Colonic mucosa (tissue), 4 donors: ENCODE results near the gene DOCK2. TPM values are rescaled to one million over a fixed set of nuclear protein-coding genes. Genes with fewer than 3 reads are reported as not detected.

Source experiments
- DNase-seq: peaks from one replicate; pipeline ENCODE4 v3.0.0-alpha.2; 2020
- H3K27ac ChIP-seq: fragments of 200-600 bp; one replicate; pipeline ENCODE4 v1.8.0; 2021
- H3K27me3 ChIP-seq: fragments of 200-600 bp; one replicate; pipeline ENCODE4 v1.8.0; 2021
- H3K36me3 ChIP-seq: fragments of 200-600 bp; one replicate; pipeline ENCODE4 v1.8.0; 2021
- H3K4me1 ChIP-seq: fragments of 200-600 bp; one replicate; pipeline ENCODE4 v1.8.0; 2021; ENCODE audit warnings: mild to moderate bottlenecking
- H3K4me3 ChIP-seq: fragments of 200-600 bp; one replicate; pipeline ENCODE4 v1.8.0; 2021
- H3K9ac ChIP-seq, 2 donors: one replicate each; pipeline ENCODE4 v1.7.0; 2013; ENCODE audit warnings: control low read depth in 2 of 2, low read depth in 2 of 2, low read length in 2 of 2
- H3K9me3 ChIP-seq: fragments of 200-600 bp; one replicate; pipeline ENCODE4 v1.8.0; 2021
- CTCF ChIP-seq: fragments of 200-600 bp; IDR thresholded peaks from one replicate; pipeline ENCODE4 v1.8.0; 2022; ENCODE audit warnings: antibody characterized with exemption, mild to moderate bottlenecking
- intact Hi-C: fragments of 100-400 bp; cut with DNase I; formaldehyde crosslinking; loops from one replicate; pipeline ENCODE4 v1.14.1; 2022
- total RNA-seq, 2 donors: library from RNA; stranded (reverse); fragmentation: NEBNext Ultra II Directional in 1 of 2; extraction: Animal tissue kit (Norgen Biotek cat#: 25700) in 1 of 2; gene quantifications; one replicate each; pipeline ENCODE4 v1.2.1, GENCODE V29; 2021
- donor health status: healthy.
- donor health status: DM: no; HTN: no; CAD: no.
- donor health status: DM: no; HTN: no; CAD: no.

The DOCK2 gene
- total RNA-seq, 2 donors from 2014 or later = 4.8 to 6.0 TPM

GRCh38 chr5:169811680-169812079, 174.6 kb downstream of the DOCK2 start:
- no peak overlapping the region for H3K9ac ChIP-seq

GRCh38 chr5:169812786-169813185, 175.7 kb downstream of the DOCK2 start:
- H3K27me3 ChIP-seq = no peaks in the 10 kb centered on the region
- no peak for DNase-seq
- no peaks in the 10 kb centered on the region for H3K9me3 ChIP-seq
- no peak for TF ChIP-seq CTCF
- intact Hi-C loops = no loop called here
- no peak overlapping the region for H3K27ac ChIP-seq
- H3K9ac ChIP-seq = no peak overlapping the region
- no peaks in the 10 kb centered on the region for H3K4me1 ChIP-seq
- no peak overlapping the region for H3K4me3 ChIP-seq
- no peaks in the 10 kb centered on the region for H3K36me3 ChIP-seq

More at GRCh38 chr5:169811680-169812079, 174.6 kb downstream of the DOCK2 start:
- Histone ChIP-seq H3K27ac (no peak overlapping the region), H3K27me3 (no peaks in the 10 kb centered on the region), H3K4me1 (no peaks in the 10 kb centered on the region), H3K9me3 (no peaks in the 10 kb centered on the region), H3K4me3 (no peak overlapping the region), H3K36me3 (no peaks in the 10 kb centered on the region)
- no peak for DNase-seq
- no peak for TF ChIP-seq CTCF
- intact Hi-C loops = no loop called here

DNA sequence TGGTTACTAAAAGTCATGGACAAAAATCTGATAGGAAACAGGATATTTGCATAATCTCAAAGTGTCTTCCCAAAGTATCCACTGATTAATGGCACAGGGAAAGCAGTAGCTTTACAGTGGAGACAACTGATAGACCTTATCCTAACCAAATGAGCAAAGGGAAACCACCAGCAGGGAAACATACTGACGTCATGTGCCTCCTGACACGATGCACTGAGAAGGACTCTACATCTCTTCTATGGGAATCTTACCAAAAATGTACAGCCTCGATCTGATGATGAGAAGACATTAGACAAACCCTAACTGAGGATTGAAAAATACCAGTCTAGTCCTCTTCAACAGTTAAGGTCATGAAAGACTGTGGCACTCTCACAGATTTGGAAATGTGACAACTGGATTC, 177.0 kb downstream of the DOCK2 start:
- no peak for DNase-seq
- no peaks in the 10 kb centered on the region for H3K27me3 ChIP-seq
- H3K27ac ChIP-seq = no peak overlapping the region
- no peak overlapping the region for H3K9ac ChIP-seq
- no peaks in the 10 kb centered on the region for H3K36me3 ChIP-seq
- intact Hi-C loops = no loop called here
- no peak overlapping the region for H3K4me3 ChIP-seq
- H3K4me1 ChIP-seq = no peaks in the 10 kb centered on the region
- no peaks in the 10 kb centered on the region for H3K9me3 ChIP-seq
- no peak for TF ChIP-seq CTCF

DNA sequence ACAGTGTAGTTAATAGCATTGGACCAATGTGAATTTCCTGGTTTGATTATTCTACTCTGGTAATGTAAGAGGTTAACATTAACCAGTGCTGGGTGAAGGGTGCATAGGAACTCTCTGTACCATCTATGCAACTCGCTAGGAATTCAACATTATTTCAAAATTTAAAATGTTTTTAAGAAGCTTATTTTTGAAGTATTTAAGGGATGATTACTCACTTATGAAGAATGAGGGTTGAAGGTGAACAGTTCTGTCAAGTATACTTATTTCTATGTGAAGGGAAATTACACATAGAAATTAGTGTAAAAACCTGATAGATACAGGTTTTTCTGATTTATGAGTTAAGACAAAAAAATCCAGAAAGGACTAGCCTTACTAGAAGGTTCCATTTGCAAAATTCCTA, 177.4 kb downstream of the DOCK2 start:
- Histone ChIP-seq H3K36me3 (no peaks in the 10 kb centered on the region), H3K27me3 (no peaks in the 10 kb centered on the region), H3K4me1 (no peaks in the 10 kb centered on the region), H3K9ac (no peak overlapping the region), H3K27ac (no peak overlapping the region), H3K9me3 (no peaks in the 10 kb centered on the region), H3K4me3 (no peak overlapping the region)
- TF ChIP-seq CTCF = no peak
- no peak for DNase-seq
- intact Hi-C loops = no loop called here

DNA sequence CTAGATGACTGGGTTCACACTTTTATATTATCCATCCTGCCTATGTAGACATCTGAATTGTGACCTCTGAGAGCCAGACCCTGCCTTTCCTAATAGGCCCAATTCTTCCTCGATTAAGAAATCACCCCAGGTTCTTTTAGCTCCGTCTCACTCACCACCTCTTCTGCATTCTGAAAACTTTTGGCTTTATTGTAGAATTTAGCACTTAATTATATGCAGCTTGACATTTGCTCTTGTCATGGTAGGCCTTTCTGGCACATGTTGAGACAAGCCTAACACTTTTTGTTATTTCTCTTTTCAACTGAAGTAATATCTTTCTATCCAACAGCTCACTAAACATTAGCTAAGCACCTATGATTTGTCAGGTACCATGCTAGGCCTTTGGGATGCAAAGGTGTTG, 180.0 kb downstream of the DOCK2 start:
- Histone ChIP-seq H3K9me3 (no peaks in the 10 kb centered on the region), H3K4me1 (no peaks in the 10 kb centered on the region), H3K4me3 (no peak overlapping the region), H3K27ac (no peak overlapping the region), H3K27me3 (no peaks in the 10 kb centered on the region), H3K9ac (no peak overlapping the region), H3K36me3 (no peaks in the 10 kb centered on the region)
- intact Hi-C loops = no loop called here
- no peak for DNase-seq
- no peak for TF ChIP-seq CTCF

GRCh38 chr5:169826618-169827017, 189.5 kb downstream of the DOCK2 start:
- DNase-seq = no peak
- Histone ChIP-seq H3K27ac (no peak overlapping the region), H3K27me3 (no peaks in the 10 kb centered on the region), H3K4me1 (no peaks in the 10 kb centered on the region), H3K9ac (no peak overlapping the region), H3K36me3 (no peaks in the 10 kb centered on the region), H3K4me3 (no peak overlapping the region), H3K9me3 (no peaks in the 10 kb centered on the region)
- no peak for TF ChIP-seq CTCF
- intact Hi-C loops = no loop called here
